Peyer's patch (tissue), 4 donors: ENCODE results near the gene NIBAN1.

Experiments
- POLR2A ChIP-seq, 2 donors: fragments of 450-650 bp; IDR thresholded peaks; one replicate each; pipeline ENCODE4 v1.5.1; 2017; ENCODE audit warnings: antibody characterized with exemption in 2 of 2, mild to moderate bottlenecking in 2 of 2, moderate library complexity in 2 of 2
- TF ChIP-seq, protein P1 (sequence below), 6 experiments: fragments of 450-650 bp in 4 of 6; fragments of 200-600 bp in 2 of 6; sonication (generic) in 1 of 6; IDR thresholded peaks; one replicate each; pipeline ENCODE4 v1.5.1; 2017 to 2019; ENCODE audit warnings: antibody characterized with exemption in 6 of 6, mild to moderate bottlenecking in 3 of 6, moderate library complexity in 1 of 6

DNA sequence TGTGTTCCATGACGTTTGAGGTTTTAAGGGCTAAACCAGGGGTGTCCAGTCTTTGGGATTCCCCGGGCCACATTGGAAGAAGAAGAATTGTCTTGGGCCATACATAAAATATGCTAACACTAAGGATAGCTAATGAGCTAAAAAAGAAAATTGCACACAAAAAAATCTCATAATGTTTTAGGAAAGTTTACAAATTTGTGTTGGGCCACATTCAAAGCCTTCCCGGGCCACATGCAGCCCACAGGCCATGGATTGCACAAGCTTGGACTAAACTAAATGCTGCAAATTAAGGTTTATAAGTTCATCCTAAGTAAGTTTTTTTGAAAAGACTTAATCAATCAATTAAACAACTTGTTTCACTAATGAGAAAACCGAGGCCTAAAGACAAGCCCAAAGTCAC is 21.9 kb downstream of the NIBAN1 start:
- TF ChIP-seq, protein P1, sequence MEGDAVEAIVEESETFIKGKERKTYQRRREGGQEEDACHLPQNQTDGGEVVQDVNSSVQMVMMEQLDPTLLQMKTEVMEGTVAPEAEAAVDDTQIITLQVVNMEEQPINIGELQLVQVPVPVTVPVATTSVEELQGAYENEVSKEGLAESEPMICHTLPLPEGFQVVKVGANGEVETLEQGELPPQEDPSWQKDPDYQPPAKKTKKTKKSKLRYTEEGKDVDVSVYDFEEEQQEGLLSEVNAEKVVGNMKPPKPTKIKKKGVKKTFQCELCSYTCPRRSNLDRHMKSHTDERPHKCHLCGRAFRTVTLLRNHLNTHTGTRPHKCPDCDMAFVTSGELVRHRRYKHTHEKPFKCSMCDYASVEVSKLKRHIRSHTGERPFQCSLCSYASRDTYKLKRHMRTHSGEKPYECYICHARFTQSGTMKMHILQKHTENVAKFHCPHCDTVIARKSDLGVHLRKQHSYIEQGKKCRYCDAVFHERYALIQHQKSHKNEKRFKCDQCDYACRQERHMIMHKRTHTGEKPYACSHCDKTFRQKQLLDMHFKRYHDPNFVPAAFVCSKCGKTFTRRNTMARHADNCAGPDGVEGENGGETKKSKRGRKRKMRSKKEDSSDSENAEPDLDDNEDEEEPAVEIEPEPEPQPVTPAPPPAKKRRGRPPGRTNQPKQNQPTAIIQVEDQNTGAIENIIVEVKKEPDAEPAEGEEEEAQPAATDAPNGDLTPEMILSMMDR (IDR thresholded peaks at IDR 0.05), result no peak
- TF ChIP-seq POLR2A (IDR thresholded peaks at IDR 0.05), result no peak
